Tibial nerve (tissue), 4 donors: ENCODE measurements around the gene RAB15. TPM values are rescaled to one million over a fixed set of nuclear protein-coding genes. Genes with fewer than 3 reads are reported as not detected.

Experiments
- DNase-seq, 2 donors: peaks; one replicate each; pipeline ENCODE4 v3.0.0-alpha.2; 2019; ENCODE audit warnings: low spot score in 2 of 2
- H3K27ac ChIP-seq, 4 donors: fragments of 200-600 bp; sonication (generic) in 3 of 4; one replicate each; pipeline ENCODE4 v1.5.1; 2017 to 2019; ENCODE audit warnings: mild to moderate bottlenecking in 1 of 4
- H3K27me3 ChIP-seq, 2 donors: fragments of 200-600 bp; sonication (generic) in 1 of 2; one replicate each; pipeline versions ENCODE4 v1.5.1 to v1.6.0; 2017 to 2019
- H3K36me3 ChIP-seq, 3 donors: fragments of 200-600 bp; sonication (generic); one replicate each; pipeline ENCODE4 v1.5.1; 2018 to 2019
- H3K4me1 ChIP-seq, 4 donors: fragments of 200-600 bp; sonication (generic) in 3 of 4; one replicate each; pipeline ENCODE4 v1.5.1; 2017 to 2019
- H3K4me3 ChIP-seq, 4 donors: fragments of 200-600 bp; sonication (generic) in 3 of 4; one replicate each; pipeline ENCODE4 v1.5.1; 2017 to 2019; ENCODE audit warnings: mild to moderate bottlenecking in 1 of 4, moderate library complexity in 1 of 4
- H3K9me3 ChIP-seq, 4 donors: fragments of 200-600 bp; sonication (generic) in 3 of 4; one replicate each; pipeline ENCODE4 v1.5.1; 2017 to 2019
- CTCF ChIP-seq, 5 experiments: fragments of 200-600 bp in 3 of 5; fragments of 450-650 bp in 2 of 5; sonication (generic) in 3 of 5; IDR thresholded peaks; one replicate each; pipeline ENCODE4 v1.5.1; 2016 to 2019; ENCODE audit warnings: antibody characterized with exemption in 5 of 5, mild to moderate bottlenecking in 3 of 5, moderate library complexity in 2 of 5
- EP300 ChIP-seq, 2 donors: sonication (generic); formaldehyde crosslinking; IDR thresholded peaks; one replicate each; pipeline ENCODE4 v1.6.1; 2017; ENCODE audit warnings: antibody characterized with exemption in 2 of 2, mild to moderate bottlenecking in 1 of 2
- POLR2A ChIP-seq, 2 donors: fragments of 450-650 bp; IDR thresholded peaks; one replicate each; pipeline ENCODE4 v1.6.1; 2017; ENCODE audit warnings: antibody characterized with exemption in 2 of 2, mild to moderate bottlenecking in 2 of 2, moderate library complexity in 2 of 2
- WGBS, 2 donors: methylation state at CpG; one replicate each; pipeline ENCODE4 v1.1.5; 2018; 5-methylcytosine and 5-hydroxymethylcytosine counted together
- small RNA-seq: library from RNA; depleted of rRNA; stranded (forward); fragments of <200 nt; gene quantifications from one replicate; pipeline ENCODE3, GENCODE V24; 2016
- total RNA-seq, 4 donors: library from RNA; depleted of rRNA; stranded (reverse); fragments of >200 nt; gene quantifications; one replicate each; pipeline ENCODE4 v1.1.0, GENCODE V29; 2016

Gene RAB15
- total RNA-seq, 4 donors from 2014 or later: 0.22 to 2.4 (median 0.42) TPM; not detected in 1

GRCh38 chr14:64899958-64900357 is 72.2 kb downstream of the RAB15 start:
- Histone ChIP-seq H3K4me3 (no peak overlapping the region), H3K9me3 (no peaks in the 10 kb centered on the region), H3K4me1 (no peaks in the 10 kb centered on the region), H3K27ac (no peak overlapping the region), H3K27me3 (no peaks in the 10 kb centered on the region), H3K36me3 (no peaks in the 10 kb centered on the region)
- DNase-seq: no peak
- WGBS, 2 donors: 75 to 85% methylated on average over 1 of the region's 1 CpG
- TF ChIP-seq EP300 (IDR thresholded peaks at IDR 0.05) (no peak), POLR2A (IDR thresholded peaks at IDR 0.05) (no peak), CTCF (IDR thresholded peaks at IDR 0.05) (no peak)

Small RNA genes lying within 50 kb of the gene (small RNA-seq; reads per million reads assigned to genes)
- gene RPPH1-2P: not detected

Other genes with a start within 250 kb of the RAB15 start
- 10 to 100 TPM in 2 of 4 donors, 1 to 10 TPM in 2; 4.5 to 12.6 (median 9.2) TPM for gene SPTB, start 92.4 kb downstream of the RAB15 start, total RNA-seq
- 100 to 1,000 TPM in 1 of 4 donors, 10 to 100 TPM in 3; 75.0 to 131 (median 89.1) TPM for gene CHURC1, start 57.9 kb downstream of the RAB15 start, total RNA-seq
- not detected for gene GPX2, start 29.6 kb downstream of the RAB15 start, total RNA-seq
- gene FNTB, start 14.6 kb upstream of the RAB15 start, total RNA-seq: 10 to 100 TPM; 21.0 to 34.5 (median 31.0) TPM
- gene MAX, start 130.2 kb upstream of the RAB15 start, total RNA-seq: 10 to 100 TPM; 49.4 to 70.4 (median 55.6) TPM